Hepatocyte (in vitro differentiated cells): ENCODE data around the gene TCAP. TPM values are rescaled to one million over a fixed set of nuclear protein-coding genes. Genes with fewer than 3 reads are reported as not detected.
A peak's percentile ranks its signal among the peaks of the same experiment; 100 is the strongest.

ENCODE experiments used
- DNase-seq: peaks from one replicate; pipeline ENCODE4 v3.0.0-alpha.2; 2016; ENCODE audit warnings: low spot score
- H2AFZ ChIP-seq: fragments of 200-600 bp; sonication (generic); 2 replicates; pipeline ENCODE4 v1.6.0; 2016; ENCODE audit warnings: antibody characterized with exemption, mild to moderate bottlenecking
- H3K27ac ChIP-seq: fragments of 200-600 bp; sonication (generic); 2 replicates; pipeline ENCODE4 v1.5.1; 2016; ENCODE audit warnings: mild to moderate bottlenecking
- H3K27me3 ChIP-seq: fragments of 200-600 bp; sonication (generic); 2 replicates; pipeline ENCODE4 v1.6.1; 2016
- H3K36me3 ChIP-seq: fragments of 200-600 bp; sonication (generic); replicated peaks from 2 replicates; pipeline ENCODE4 v1.5.1; 2016; ENCODE audit warnings: low read depth; ENCODE audit not compliant: insufficient read depth
- H3K4me1 ChIP-seq: fragments of 200-600 bp; sonication (generic); 2 replicates; pipeline ENCODE4 v1.5.1; 2016; ENCODE audit warnings: mild to moderate bottlenecking, moderate library complexity; ENCODE audit not compliant: insufficient read depth
- H3K4me2 ChIP-seq: fragments of 200-600 bp; sonication (generic); 2 replicates; pipeline ENCODE4 v1.6.0; 2016
- H3K4me3 ChIP-seq: fragments of 200-600 bp; sonication (generic); 2 replicates; pipeline ENCODE4 v1.5.1; 2016; ENCODE audit warnings: mild to moderate bottlenecking
- H3K79me2 ChIP-seq: fragments of 200-600 bp; sonication (generic); 2 replicates; pipeline ENCODE4 v1.6.0; 2017; ENCODE audit warnings: mild to moderate bottlenecking
- H3K9me2 ChIP-seq: fragments of 200-600 bp; sonication (generic); replicated peaks from 2 replicates; pipeline ENCODE4 v1.6.0; 2017; ENCODE audit warnings: mild to moderate bottlenecking; ENCODE audit not compliant: insufficient read depth
- H3K9me3 ChIP-seq: fragments of 200-600 bp; sonication (generic); 2 replicates; pipeline ENCODE4 v1.5.1; 2016; ENCODE audit warnings: low read depth, mild to moderate bottlenecking
- H4K20me1 ChIP-seq: fragments of 200-600 bp; sonication (generic); 2 replicates; pipeline ENCODE4 v1.6.0; 2016; ENCODE audit warnings: mild to moderate bottlenecking; ENCODE audit not compliant: insufficient read depth, poor library complexity, severe bottlenecking
- EZH2 ChIP-seq: fragments of 200-600 bp; sonication (generic); IDR thresholded peaks from 2 replicates; pipeline ENCODE4 v1.6.1; 2016; ENCODE audit warnings: antibody characterized with exemption, mild to moderate bottlenecking, borderline replicate concordance
- EZH2phosphoT487 ChIP-seq: fragments of 200-600 bp; sonication (generic); IDR thresholded peaks from one replicate; pipeline ENCODE4 v1.6.1; 2018; ENCODE audit warnings: antibody characterized with exemption, mild to moderate bottlenecking, low read depth, moderate library complexity; ENCODE audit not compliant: unreplicated experiment, severe bottlenecking
- WGBS: methylation state at CpG from one replicate; pipeline ENCODE4 v1.1.6; 2016; ENCODE audit warnings: low lambda C conversion rate; ENCODE audit errors: missing lambda C conversion rate; 5-methylcytosine and 5-hydroxymethylcytosine counted together
- polyA plus RNA-seq: library from polyadenylated mRNA; unstranded; fragments of >200 nt; fragmentation: Nextera tagmentation; extraction: Ambion mirVana; gene quantifications from 2 replicates; pipeline ENCODE4 v1.2.1, GENCODE V29; 2016
- total RNA-seq: library from RNA; depleted of rRNA; stranded (reverse); fragments of >200 nt; gene quantifications from 2 replicates; pipeline ENCODE4 v1.2.3, GENCODE V29; 2014
- TF ChIP-seq, protein P1 (sequence below): fragments of 200-600 bp; sonication (generic); IDR thresholded peaks from 2 replicates; pipeline ENCODE4 v1.5.1; 2016; ENCODE audit warnings: antibody characterized with exemption, mild to moderate bottlenecking; ENCODE audit not compliant: poor library complexity

TCAP gene
- total and polyA plus RNA-seq, 2 experiments from 2014 or later: 0.64 to 0.90 TPM

DNA sequence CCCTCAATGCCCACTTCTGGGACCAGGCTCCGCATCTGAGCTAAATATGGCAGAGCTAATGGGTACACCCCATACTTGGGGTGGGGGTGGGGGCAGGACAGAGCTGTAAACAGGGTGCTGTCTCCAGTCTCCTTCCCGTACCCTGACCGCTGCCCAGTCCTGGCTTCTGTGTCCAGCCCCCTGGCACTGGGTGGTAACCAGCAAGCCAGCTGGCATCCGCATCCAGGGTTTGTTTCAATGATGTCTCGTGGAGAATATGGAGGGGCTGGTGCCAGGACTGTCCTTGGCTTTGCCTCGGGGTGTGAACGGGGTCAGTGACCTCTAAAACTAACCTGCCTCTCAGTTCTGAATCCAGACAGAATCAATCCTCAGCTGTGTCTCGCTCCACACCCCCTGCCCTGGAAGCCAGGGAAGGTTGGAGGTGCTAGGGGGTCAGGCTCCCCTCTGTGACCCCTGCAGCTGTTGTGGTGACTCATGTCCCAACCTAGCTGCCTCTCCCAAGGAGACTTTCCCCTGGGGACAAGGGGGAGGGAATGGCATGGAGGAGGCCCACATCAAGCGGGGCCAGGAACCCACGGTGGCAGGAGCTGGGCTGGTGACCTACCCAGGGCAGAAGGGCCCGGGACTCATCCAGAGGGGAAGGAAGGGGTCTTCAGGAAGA lies 1.6 kb downstream of the TCAP start:
- Histone ChIP-seq H4K20me1 (no peaks in the 10 kb centered on the region), H3K36me3 (no peaks in the 10 kb centered on the region), H3K27me3 (peaks cover 5% of the 10 kb centered on the region), H2AFZ (no peak overlapping the region), H3K9me3 (no peaks in the 10 kb centered on the region), H3K4me1 (peaks cover 45% of the 10 kb centered on the region), H3K4me3 (no peak overlapping the region), H3K9me2 (no peaks in the 10 kb centered on the region), H3K4me2 (peak overlapping the region; percentile 96), H3K79me2 (no peaks in the 10 kb centered on the region), H3K27ac (peak overlapping the region; percentile 42)
- no peak for DNase-seq
- WGBS: 75% methylated on average over 11 of the region's 11 CpGs
- TF ChIP-seq EZH2 (no peak), EZH2phosphoT487 (no peak)
- TF ChIP-seq, protein P1, sequence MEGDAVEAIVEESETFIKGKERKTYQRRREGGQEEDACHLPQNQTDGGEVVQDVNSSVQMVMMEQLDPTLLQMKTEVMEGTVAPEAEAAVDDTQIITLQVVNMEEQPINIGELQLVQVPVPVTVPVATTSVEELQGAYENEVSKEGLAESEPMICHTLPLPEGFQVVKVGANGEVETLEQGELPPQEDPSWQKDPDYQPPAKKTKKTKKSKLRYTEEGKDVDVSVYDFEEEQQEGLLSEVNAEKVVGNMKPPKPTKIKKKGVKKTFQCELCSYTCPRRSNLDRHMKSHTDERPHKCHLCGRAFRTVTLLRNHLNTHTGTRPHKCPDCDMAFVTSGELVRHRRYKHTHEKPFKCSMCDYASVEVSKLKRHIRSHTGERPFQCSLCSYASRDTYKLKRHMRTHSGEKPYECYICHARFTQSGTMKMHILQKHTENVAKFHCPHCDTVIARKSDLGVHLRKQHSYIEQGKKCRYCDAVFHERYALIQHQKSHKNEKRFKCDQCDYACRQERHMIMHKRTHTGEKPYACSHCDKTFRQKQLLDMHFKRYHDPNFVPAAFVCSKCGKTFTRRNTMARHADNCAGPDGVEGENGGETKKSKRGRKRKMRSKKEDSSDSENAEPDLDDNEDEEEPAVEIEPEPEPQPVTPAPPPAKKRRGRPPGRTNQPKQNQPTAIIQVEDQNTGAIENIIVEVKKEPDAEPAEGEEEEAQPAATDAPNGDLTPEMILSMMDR: no peak

DNA sequence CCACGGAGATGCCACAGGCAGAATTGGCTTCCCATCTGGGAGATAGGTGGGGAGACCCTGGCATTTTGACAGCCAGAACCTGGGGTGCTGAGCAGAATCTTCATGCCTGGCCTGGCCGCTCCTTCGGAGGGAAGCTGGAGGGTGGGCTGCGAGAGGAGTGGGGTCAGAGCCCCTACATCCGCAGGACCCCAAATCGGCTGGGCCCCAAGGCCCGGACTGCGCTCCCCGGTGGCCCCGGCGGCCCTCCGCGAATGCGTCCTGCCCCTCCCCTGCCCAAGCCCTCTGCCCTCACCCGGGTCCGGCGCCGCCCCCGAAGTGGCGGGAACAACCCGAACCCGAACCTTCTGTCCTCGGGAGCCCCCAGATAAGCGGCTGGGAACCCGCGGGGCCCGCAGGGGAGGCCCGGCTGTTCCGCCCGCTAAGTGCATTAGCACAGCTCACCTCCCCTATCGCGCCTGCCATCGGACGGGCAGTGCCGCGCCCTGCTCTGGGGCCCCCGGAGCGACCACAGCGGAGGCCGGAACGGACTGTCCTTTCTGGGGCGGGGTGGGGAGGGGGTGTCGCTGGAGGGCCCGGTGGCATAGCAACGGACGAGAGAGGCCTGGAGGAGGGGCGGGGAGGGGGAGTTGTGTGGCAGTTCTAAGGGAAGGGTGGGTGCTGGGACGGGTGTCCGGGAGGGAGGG lies 2.3 kb downstream of the TCAP start:
- H3K27ac ChIP-seq: peak overlapping the region; percentile 42
- peak overlapping the region; percentile 44 for H3K4me3 ChIP-seq
- DNase-seq: peak; percentile 70
- TF ChIP-seq EZH2phosphoT487: no peak
- TF ChIP-seq, protein P1: no peak
- no peak for TF ChIP-seq EZH2
- WGBS: 15% methylated on average over 40 of the region's 49 CpGs
- peaks cover 5% of the 10 kb centered on the region for H3K27me3 ChIP-seq
- H3K9me2 ChIP-seq: no peaks in the 10 kb centered on the region
- H3K9me3 ChIP-seq: no peaks in the 10 kb centered on the region
- H4K20me1 ChIP-seq: no peaks in the 10 kb centered on the region
- no peaks in the 10 kb centered on the region for H3K79me2 ChIP-seq
- H3K4me2 ChIP-seq: peak overlapping the region; percentile 96
- H2AFZ ChIP-seq: peak overlapping the region; percentile 73
- H3K36me3 ChIP-seq: no peaks in the 10 kb centered on the region
- peaks cover 45% of the 10 kb centered on the region for H3K4me1 ChIP-seq

DNA sequence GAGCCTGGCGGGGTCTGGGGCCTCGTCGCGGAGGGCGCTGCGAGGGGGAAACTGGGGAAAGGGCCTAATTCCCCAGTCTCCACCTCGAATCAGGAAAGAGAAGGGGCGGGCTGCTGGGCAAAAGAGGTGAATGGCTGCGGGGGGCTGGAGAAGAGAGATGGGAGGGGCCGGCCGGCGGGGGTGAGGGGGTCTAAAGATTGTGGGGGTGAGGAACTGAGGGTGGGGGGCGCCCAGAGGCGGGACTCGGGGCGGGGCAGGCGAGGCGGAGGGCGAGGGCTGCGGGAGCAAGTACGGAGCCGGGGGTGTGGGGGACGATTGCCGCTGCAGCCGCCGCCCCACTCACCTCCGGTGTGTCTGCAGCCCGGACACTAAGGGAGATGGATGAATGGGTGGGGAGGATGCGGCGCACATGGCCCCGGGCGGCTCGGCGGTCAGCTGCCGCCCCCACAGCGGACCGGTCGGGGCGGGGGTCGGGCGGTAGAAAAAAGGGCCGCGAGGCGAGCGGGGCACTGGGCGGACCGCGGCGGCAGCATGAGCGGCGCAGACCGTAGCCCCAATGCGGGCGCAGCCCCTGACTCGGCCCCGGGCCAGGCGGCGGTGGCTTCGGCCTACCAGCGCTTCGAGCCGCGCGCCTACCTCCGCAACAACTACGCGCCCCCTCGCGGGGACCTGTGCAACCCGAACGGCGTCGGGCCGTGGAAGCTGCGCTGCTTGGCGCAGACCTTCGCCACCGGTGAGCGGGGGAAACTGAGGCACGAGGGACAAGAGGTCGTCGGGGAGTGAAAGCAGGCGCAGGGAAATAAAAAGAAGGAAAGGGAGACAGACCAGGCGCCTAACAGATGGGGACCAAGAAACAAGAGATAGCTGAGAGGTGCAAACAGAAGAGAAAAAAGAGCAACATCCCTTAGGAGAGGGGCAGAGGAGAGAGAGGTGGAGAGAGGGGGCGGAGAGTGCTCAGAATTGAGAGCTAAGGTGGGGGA lies 3.1 kb downstream of the TCAP start, which contains the start of gene PNMT:
Gene PNMT, plus strand, starts transcription at position 509 of the 980 bp plus-strand sequence. Its CDS starts 23 bp downstream, at position 532.
- DNase-seq: peak; percentile 90
- Histone ChIP-seq H4K20me1 (no peaks in the 10 kb centered on the region), H3K9me3 (no peaks in the 10 kb centered on the region), H3K4me3 (peak within 1 kb of the TSS; percentile 44), H3K4me1 (peaks cover 42% of the 10 kb centered on the region), H3K9me2 (no peaks in the 10 kb centered on the region), H3K79me2 (no peaks in the 10 kb centered on the region), H3K27ac (peak within 1 kb of the TSS; percentile 42), H3K27me3 (peaks cover 5% of the 10 kb centered on the region), H2AFZ (peak within 1 kb of the TSS; percentile 73), H3K36me3 (no peaks in the 10 kb centered on the region), H3K4me2 (peak within 1 kb of the TSS; percentile 96)
- 3% methylated on average over 29 of the region's 85 CpGs for WGBS
- TF ChIP-seq EZH2 (no peak), EZH2phosphoT487 (no peak)
- TF ChIP-seq, protein P1: peak; percentile 70
